Effector memory CD8-positive, alpha-beta T cell (primary cell): ENCODE results near the gene PSTPIP1.
A peak's percentile ranks its signal among the peaks of the same experiment; 100 is the strongest.

ENCODE experiments used
- ATAC-seq: fragments of 150-1000 bp; cut with Tn5 transposase; replicated peaks from 2 replicates; pipeline ENCODE4 v1.10.0; 2021; ENCODE audit warnings: mild to moderate bottlenecking, moderate library complexity
- DNase-seq, 3 experiments: peaks; one replicate each; pipeline ENCODE4 v3.0.0; 2021
- H3K27ac Mint-ChIP-seq, 2 donors: one replicate each; pipeline ENCODE4 v1.8.0; 2022; ENCODE audit warnings: mild to moderate bottlenecking in 2 of 2, mixed read lengths in 2 of 2, moderate library complexity in 2 of 2
- H3K27me3 Mint-ChIP-seq, 2 donors: one replicate each; pipeline ENCODE4 v1.8.0; 2022; ENCODE audit warnings: mixed read lengths in 2 of 2
- H3K36me3 Mint-ChIP-seq: one replicate; pipeline ENCODE4 v1.8.0; 2022; ENCODE audit warnings: mild to moderate bottlenecking, moderate library complexity, mixed read lengths; ENCODE audit not compliant: insufficient read depth
- H3K4me1 Mint-ChIP-seq, 2 donors: one replicate each; pipeline ENCODE4 v1.8.0; 2022; ENCODE audit warnings: low read depth in 2 of 2, mixed read lengths in 2 of 2
- H3K4me3 Mint-ChIP-seq, 2 donors: one replicate each; pipeline ENCODE4 v1.8.0; 2022; ENCODE audit warnings: mild to moderate bottlenecking in 2 of 2, mixed read lengths in 2 of 2, moderate library complexity in 2 of 2
- H3K9me3 Mint-ChIP-seq, 2 donors: one replicate each; pipeline ENCODE4 v1.8.0; 2022; ENCODE audit warnings: mixed read lengths in 2 of 2

PSTPIP1 gene

DNA sequence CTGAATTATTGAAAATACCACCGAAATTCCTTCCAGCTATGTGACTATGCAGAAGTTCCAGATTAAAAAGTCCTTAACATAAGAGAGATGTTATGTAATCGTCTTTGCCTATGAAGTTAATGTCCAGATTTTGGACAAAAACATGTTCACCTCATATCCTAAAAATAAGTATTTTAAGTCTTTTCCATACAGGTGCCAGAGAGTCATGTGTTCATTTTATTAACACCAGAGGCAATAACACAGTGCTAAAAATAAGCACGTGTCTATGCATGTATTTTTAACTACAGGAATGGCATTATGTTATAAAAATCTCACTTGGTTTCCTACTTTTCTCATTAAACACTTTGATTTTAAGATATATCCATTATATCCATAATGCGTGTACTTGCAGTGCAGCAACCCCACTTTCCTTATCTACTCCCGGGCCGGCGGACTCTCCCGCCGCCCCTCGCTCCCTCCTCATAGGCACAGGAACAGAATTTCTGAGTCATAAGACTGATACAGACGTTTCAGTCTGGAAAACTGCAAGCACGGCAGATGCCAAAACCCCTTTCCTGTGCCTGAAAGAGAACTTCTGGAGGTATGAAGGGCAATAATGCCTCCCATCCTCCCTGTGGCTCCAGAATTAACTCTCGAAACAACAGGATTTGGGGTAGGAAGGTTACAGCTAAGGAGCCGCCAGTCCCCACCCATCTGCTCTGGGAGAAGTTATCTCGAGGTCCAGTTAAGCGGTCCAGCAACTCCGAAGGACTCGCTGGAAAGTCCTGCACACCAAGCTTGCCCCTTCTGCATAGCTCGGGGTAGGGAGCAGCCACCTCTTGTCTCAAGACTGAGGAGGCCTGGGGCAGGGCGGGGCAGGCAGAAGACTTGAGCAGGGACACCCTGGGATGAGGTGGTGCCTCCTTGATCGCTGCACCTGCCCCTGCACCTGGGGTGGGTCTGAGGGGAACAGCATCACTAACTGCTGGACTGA lies 22.3 kb upstream of the PSTPIP1 start:
- Mint-ChIP-seq H3K27ac (peak overlapping the region; percentile 11 to 49), H3K4me3 (no peak overlapping the region), H3K36me3 (no peaks in the 10 kb centered on the region), H3K27me3 (no peaks in the 10 kb centered on the region), H3K4me1 (peaks cover 18% of the 10 kb centered on the region in 2 donors), H3K9me3 (no peaks in the 10 kb centered on the region)
- ATAC-seq (no peak), DNase-seq (no peak)

DNA sequence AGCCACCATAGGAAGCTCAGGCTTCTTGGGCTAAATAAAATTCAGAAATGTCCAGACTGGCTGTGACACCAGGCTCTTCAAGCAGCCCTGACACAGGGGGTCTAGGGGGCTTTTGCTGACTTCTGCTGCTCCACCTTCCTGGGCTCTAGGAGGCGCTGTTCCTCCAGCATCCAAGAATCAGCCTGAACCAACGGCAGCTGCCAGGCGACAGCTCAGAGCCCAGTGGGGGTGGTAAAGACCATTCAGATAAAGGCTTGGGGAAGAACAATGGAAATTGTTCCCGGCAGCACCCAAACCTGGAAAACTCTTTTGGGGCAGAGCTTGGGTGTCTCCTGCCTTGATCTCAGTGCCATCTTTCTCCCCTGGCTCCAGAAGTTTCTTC lies 21.6 kb upstream of the PSTPIP1 start:
- no peaks in the 10 kb centered on the region for H3K27me3 Mint-ChIP-seq
- peaks cover 18% of the 10 kb centered on the region in 2 donors for H3K4me1 Mint-ChIP-seq
- peak; percentile 64 to 65 (median 65) for DNase-seq
- peak overlapping the region; percentile 49 to 62 for H3K27ac Mint-ChIP-seq
- H3K4me3 Mint-ChIP-seq, result no peak overlapping the region
- H3K9me3 Mint-ChIP-seq, result no peaks in the 10 kb centered on the region
- ATAC-seq, result peak; percentile 80
- no peaks in the 10 kb centered on the region for H3K36me3 Mint-ChIP-seq

DNA sequence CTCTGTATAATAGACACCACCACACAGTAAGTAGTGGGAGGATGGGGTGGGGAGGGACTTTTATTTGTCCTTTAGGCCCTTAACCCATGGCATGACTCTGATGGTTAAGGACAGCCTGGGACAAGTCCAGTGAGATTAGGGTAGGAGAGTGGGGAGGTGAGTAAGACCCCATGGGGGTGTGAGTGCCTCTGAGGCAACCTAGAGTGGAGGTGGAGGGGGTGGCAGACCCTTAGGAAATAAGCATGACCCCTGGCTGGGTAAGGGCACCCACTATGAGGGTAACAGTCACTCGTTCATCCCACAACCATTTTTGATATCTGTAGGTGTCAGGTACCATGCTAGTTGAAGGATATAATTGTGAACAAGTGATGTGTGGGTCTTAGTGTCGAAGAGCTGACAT lies 21.0 kb upstream of the PSTPIP1 start:
- H3K9me3 Mint-ChIP-seq, result no peaks in the 10 kb centered on the region
- no peaks in the 10 kb centered on the region for H3K36me3 Mint-ChIP-seq
- no peaks in the 10 kb centered on the region for H3K27me3 Mint-ChIP-seq
- H3K27ac Mint-ChIP-seq, result peak overlapping the region in 1 of 2 donors; percentile 62
- H3K4me3 Mint-ChIP-seq, result no peak overlapping the region
- ATAC-seq (no peak), DNase-seq (no peak)
- peaks cover 18% of the 10 kb centered on the region in 2 donors for H3K4me1 Mint-ChIP-seq

GRCh38 chr15:76974456-76975036 lies 20.4 kb upstream of the PSTPIP1 start:
- H3K4me3 Mint-ChIP-seq, result no peak overlapping the region
- H3K4me1 Mint-ChIP-seq, result peaks cover 18% of the 10 kb centered on the region in 2 donors
- H3K9me3 Mint-ChIP-seq, result no peaks in the 10 kb centered on the region
- H3K27ac Mint-ChIP-seq, result no peak overlapping the region
- ATAC-seq, result no peak
- H3K27me3 Mint-ChIP-seq, result no peaks in the 10 kb centered on the region
- no peaks in the 10 kb centered on the region for H3K36me3 Mint-ChIP-seq
- DNase-seq, result no peak

DNA sequence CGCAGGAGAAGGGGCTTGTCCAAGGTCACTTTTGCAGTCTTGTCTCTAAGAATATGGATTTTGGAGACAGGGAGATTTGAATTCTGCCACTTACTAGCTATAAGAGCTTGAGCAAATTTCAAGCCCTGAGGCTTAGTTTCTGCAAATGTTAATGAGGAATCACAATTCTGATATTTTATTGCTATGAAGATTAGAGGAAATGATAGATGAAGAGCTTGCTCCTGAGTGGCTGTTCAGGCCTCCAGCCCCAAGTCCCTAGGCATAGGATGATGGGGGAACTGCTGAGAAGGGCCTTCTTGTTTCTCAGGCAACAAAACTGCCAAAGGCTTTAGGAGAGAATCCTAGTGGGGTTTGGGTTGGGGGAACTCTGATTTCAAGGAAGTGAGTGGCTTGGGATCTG lies 18.8 kb upstream of the PSTPIP1 start:
- ATAC-seq, result no peak
- H3K27ac Mint-ChIP-seq, result peak overlapping the region; percentile 24 to 72

DNA sequence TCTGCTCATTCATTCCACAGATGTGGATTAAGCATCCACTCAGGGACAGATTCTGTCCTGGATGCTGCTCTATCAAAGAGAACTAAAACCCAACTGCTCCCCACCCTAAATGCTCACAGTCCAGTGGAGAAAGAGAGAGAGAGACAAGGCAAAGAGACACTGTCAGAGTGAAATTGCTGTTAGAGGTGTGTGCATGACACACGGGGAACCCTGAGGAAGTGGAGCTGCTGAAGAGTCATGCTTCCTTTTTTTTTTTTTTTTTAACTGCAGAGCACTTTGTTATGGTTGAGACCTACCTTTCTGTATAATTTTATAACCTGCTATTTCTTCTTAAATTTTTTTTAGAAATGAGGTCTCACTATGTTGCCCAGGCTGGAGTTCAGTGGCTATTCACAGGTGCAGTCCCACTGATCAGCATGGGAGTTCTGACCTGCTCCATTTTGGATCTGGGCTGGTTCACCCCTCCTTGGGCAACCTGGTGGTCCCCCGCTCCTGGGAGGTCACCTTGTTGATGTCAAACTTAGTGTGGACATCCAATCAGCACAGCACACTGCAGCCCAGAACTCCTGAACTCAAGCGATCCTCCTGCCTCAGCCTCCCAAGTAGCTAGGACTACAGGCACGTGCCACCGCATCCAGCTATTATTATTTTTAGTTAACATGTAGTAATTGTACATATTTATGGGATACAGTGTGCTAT lies 18.2 kb upstream of the PSTPIP1 start:
- DNase-seq (no peak), ATAC-seq (no peak)
- no peaks in the 10 kb centered on the region for H3K9me3 Mint-ChIP-seq
- no peak overlapping the region for H3K4me3 Mint-ChIP-seq
- H3K36me3 Mint-ChIP-seq, result no peaks in the 10 kb centered on the region
- H3K27me3 Mint-ChIP-seq, result no peaks in the 10 kb centered on the region
- H3K27ac Mint-ChIP-seq, result peak overlapping the region; percentile 24 to 72
- peaks cover 18% of the 10 kb centered on the region in 2 donors for H3K4me1 Mint-ChIP-seq

More for the DNA sequence above, 18.8 kb upstream of the PSTPIP1 start:
- DNase-seq, result no peak
- Mint-ChIP-seq H3K36me3 (no peaks in the 10 kb centered on the region), H3K9me3 (no peaks in the 10 kb centered on the region), H3K27me3 (no peaks in the 10 kb centered on the region), H3K4me3 (no peak overlapping the region), H3K4me1 (peaks cover 18% of the 10 kb centered on the region in 2 donors)

- Mint-ChIP-seq H3K27me3 (no peaks in the 10 kb centered on the region), H3K36me3 (no peaks in the 10 kb centered on the region), H3K9me3 (no peaks in the 10 kb centered on the region), H3K27ac (peak overlapping the region in 1 of 2 donors; percentile 3), H3K4me3 (no peak overlapping the region), H3K4me1 (peaks cover 16% of the 10 kb centered on the region in 2 donors)
- ATAC-seq (no peak), DNase-seq (no peak)
These were observed 16.2 kb upstream of the PSTPIP1 start for GRCh38 chr15:76978522-76979330.

DNA sequence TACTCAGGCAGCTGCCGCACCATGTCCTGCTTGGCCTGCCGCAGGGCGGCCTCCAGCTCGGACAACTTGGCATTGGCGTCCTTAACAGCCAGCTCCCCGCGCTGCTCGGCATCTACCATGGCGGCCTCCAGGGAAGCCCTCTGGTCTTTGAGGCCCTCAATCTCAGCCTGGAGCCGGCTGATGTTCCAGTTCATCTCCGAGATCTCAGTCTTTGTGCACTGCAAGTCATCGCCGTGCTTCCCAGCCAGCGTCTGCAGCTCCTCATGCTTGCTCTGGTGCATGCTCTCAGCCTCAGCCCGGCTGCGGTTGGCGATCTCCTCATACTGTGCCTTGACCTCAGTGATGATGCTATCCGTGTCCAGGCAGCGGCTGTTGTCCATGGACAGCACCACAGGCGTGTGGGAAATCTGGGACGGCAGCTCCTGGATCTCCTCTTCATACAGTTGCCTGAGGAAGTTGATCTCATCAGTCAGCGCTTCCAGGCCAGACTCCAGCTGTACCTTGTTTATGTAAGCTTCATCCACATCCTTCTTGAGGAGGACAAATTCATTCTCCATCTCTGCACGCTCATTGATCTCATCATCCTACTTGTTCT lies 15.5 kb upstream of the PSTPIP1 start:
- DNase-seq, result no peak
- Mint-ChIP-seq H3K9me3 (no peaks in the 10 kb centered on the region), H3K4me1 (peaks cover 12 to 16% of the 10 kb centered on the region in 2 donors), H3K4me3 (no peak overlapping the region), H3K36me3 (no peaks in the 10 kb centered on the region), H3K27ac (no peak overlapping the region), H3K27me3 (no peaks in the 10 kb centered on the region)
- ATAC-seq, result no peak

DNA sequence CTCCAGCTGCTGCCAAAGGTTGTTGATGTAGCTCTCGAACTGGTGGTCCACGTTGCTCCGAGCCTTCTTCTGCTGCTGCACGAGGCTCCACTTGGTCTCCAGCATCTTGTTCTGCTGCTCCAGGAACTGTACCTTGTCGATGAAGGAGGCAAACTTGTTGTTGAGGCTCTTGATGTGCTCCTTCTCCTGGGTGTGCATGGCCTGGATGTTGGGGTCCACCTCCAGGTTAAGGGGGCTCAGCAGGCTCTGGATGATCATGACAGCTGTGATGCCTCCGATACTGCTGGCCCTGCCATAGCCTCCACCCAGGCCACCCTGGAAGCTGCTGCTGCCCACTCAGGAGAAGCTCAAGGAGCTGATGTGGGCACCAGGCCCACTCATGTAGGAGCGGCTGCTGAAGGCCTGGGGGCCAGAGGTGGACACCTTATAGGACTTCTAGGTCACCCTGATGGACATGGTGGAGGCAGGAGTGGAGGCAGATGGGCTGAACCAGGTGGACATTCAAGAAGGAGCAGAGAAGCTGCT lies 14.9 kb upstream of the PSTPIP1 start:
- Mint-ChIP-seq H3K4me1 (peaks cover 10% of the 10 kb centered on the region in 2 donors), H3K27ac (no peak overlapping the region), H3K36me3 (no peaks in the 10 kb centered on the region), H3K4me3 (no peak overlapping the region), H3K9me3 (no peaks in the 10 kb centered on the region), H3K27me3 (no peaks in the 10 kb centered on the region)
- no peak for ATAC-seq
- no peak for DNase-seq

DNA sequence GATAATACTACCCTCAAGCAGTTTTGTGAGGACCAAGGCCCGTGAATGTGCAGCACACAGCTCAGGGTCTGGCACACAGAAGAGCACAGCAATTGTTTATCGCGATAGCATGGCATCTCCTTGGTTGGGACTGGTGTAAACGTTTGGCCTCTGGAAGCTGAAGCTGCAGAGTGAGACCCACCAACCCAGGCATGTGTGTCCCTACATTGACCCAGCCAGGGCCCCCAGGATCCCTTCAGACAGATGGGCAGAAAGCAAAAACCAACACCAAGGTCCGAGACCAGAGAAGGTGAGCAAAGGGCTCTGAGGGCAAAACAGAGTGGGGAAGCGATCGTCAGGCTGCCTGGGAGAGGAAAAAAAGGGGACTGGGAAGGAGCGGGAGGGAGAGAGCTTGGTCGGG lies 12.6 kb upstream of the PSTPIP1 start:
- H3K4me3 Mint-ChIP-seq, result no peak overlapping the region
- no peak overlapping the region for H3K27ac Mint-ChIP-seq
- peaks cover 9% of the 10 kb centered on the region in 2 donors for H3K4me1 Mint-ChIP-seq
- ATAC-seq (no peak), DNase-seq (no peak)
- H3K9me3 Mint-ChIP-seq, result no peaks in the 10 kb centered on the region
- H3K36me3 Mint-ChIP-seq, result no peaks in the 10 kb centered on the region
- H3K27me3 Mint-ChIP-seq, result no peaks in the 10 kb centered on the region

- Mint-ChIP-seq H3K4me1 (peaks cover 11 to 12% of the 10 kb centered on the region in 2 donors), H3K36me3 (no peaks in the 10 kb centered on the region), H3K9me3 (no peaks in the 10 kb centered on the region), H3K27me3 (no peaks in the 10 kb centered on the region), H3K4me3 (no peak overlapping the region), H3K27ac (no peak overlapping the region)
- no peak for ATAC-seq
- DNase-seq, result no peak
These were observed 12.2 kb upstream of the PSTPIP1 start for GRCh38 chr15:76982756-76983155.

- Mint-ChIP-seq H3K4me3 (no peak overlapping the region), H3K27ac (no peak overlapping the region), H3K27me3 (no peaks in the 10 kb centered on the region), H3K36me3 (no peaks in the 10 kb centered on the region), H3K4me1 (peaks cover 18 to 19% of the 10 kb centered on the region in 2 donors), H3K9me3 (no peaks in the 10 kb centered on the region)
- DNase-seq (no peak), ATAC-seq (no peak)
These were observed 11.1 kb upstream of the PSTPIP1 start for GRCh38 chr15:76983590-76984375.
